ENCODE data around the gene SLAMF8.

The SLAMF8 gene

GRCh38 chr1:159799446-159799985 is 27.2 kb upstream of the SLAMF8 start:
- no peak overlapping the region for H3K4me3 ChIP-seq (ENCODE audit: control insufficient read depth, low read depth, low read length)
- no peak for TF ChIP-seq CTCF (conservative IDR thresholded peaks at IDR 0.05; ENCODE audit: control insufficient read depth, insufficient read depth, low read depth, low read length)

GRCh38 chr1:159800177-159800930 is 26.3 kb upstream of the SLAMF8 start:
- no peak for TF ChIP-seq CTCF (conservative IDR thresholded peaks at IDR 0.05; ENCODE audit: control insufficient read depth, insufficient read depth, low read depth, low read length)
- no peak overlapping the region for H3K4me3 ChIP-seq (ENCODE audit: control insufficient read depth, low read depth, low read length)
- peak; percentile 39 for DNase-seq (ENCODE audit: low read depth)

More at GRCh38 chr1:159799446-159799985, 27.2 kb upstream of the SLAMF8 start:
- no peak for DNase-seq (ENCODE audit: low read depth)

- no peak within 1 kb of the TSS for H3K4me3 ChIP-seq (ENCODE audit: control insufficient read depth, low read depth, low read length)
- DNase-seq (ENCODE audit: low read depth), result no peak
These were observed 24.6 kb upstream of the SLAMF8 start, which contains the start of gene FCRL6 for GRCh38 chr1:159802111-159802510. TSS of gene FCRL6 (plus strand) at chr1:159802360. CDS start at chr1:159802425, 65 bp downstream.

GRCh38 chr1:159803956-159804689 is 22.6 kb upstream of the SLAMF8 start:
- no peak overlapping the region for H3K4me3 ChIP-seq (ENCODE audit: control insufficient read depth, low read depth, low read length)
- no peak for DNase-seq (ENCODE audit: low read depth)
- TF ChIP-seq CTCF (conservative IDR thresholded peaks at IDR 0.05; ENCODE audit: control insufficient read depth, insufficient read depth, low read depth, low read length), result no peak

More at GRCh38 chr1:159802111-159802510, 24.6 kb upstream of the SLAMF8 start, which contains the start of gene FCRL6:
- TF ChIP-seq CTCF (conservative IDR thresholded peaks at IDR 0.05; ENCODE audit: control insufficient read depth, insufficient read depth, low read depth, low read length), result no peak

DNA sequence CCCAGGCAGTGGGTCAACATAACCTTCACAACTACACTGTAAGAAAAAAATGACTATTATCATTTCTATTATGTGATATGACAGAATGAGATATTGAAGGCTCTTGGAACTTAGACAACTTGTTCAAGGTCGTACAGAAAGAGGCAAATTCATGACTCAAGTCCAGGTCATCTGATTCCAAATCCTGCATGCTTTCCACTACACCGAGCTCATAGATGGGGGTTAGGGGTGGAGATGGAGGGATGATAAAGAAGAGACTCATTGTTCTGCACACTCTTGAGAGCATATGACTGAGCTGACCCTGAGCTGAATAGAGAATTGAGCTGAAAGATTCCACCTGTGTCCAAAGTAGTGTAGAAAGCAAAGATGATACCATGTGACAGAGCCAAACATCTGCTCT is 21.7 kb upstream of the SLAMF8 start:
- H3K4me3 ChIP-seq (ENCODE audit: control insufficient read depth, low read depth, low read length), result no peak overlapping the region
- peak; percentile 70 for DNase-seq (ENCODE audit: low read depth)
- TF ChIP-seq CTCF (conservative IDR thresholded peaks at IDR 0.05; ENCODE audit: control insufficient read depth, insufficient read depth, low read depth, low read length), result no peak

DNA sequence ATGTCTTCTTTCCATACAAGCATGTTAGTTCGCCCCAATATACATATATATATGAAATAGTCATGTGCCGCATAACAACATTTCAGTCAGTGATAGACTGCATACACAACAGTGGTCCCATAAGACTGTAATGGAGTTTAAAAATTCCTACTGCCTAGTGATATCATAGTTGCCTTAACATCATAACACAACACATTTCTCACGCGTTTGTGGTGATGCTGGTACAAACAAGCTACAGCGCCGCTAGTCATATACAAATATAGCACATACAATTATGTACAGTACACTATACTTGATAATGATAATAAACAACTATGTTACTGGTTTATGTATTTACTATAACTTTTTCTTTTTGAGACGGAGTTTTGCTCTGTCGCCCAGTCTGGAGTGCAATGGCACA is 10.7 kb upstream of the SLAMF8 start:
- H3K4me3 ChIP-seq (ENCODE audit: control insufficient read depth, low read depth, low read length), result no peak overlapping the region
- no peak for TF ChIP-seq CTCF (conservative IDR thresholded peaks at IDR 0.05; ENCODE audit: control insufficient read depth, insufficient read depth, low read depth, low read length)
- DNase-seq (ENCODE audit: low read depth), result no peak

Measured in fibroblast of mammary gland (primary cell).